ENCODE data around the gene UGT2A3.
"Not testable (repeated sequence)": the region's sequence is repeated elsewhere in the genome, so short reads cannot be mapped to it uniquely, and the experiment has no call there.

The UGT2A3 gene

GRCh38 chr4:68951078-68951805 lies at the start of gene UGT2A3:
Gene UGT2A3 (minus strand): TSS chr4:68951804. CDS start chr4:68951760, 44 bp downstream.
- in situ Hi-C loops (cut with MboI; ENCODE audit: low sequenced_read_pairs), result no loop called here

GRCh38 chr4:68997040-68997439 lies 45.4 kb upstream of the UGT2A3 start:
- in situ Hi-C loops (cut with MboI; ENCODE audit: low sequenced_read_pairs), result no loop called here

- in situ Hi-C loops (cut with MboI; ENCODE audit: low sequenced_read_pairs), result no loop called here
These were observed 43.7 kb upstream of the UGT2A3 start for GRCh38 chr4:68995292-68995691.

GRCh38 chr4:68987007-68987406 lies 35.4 kb upstream of the UGT2A3 start:
- in situ Hi-C loops (cut with MboI; ENCODE audit: low sequenced_read_pairs), result no loop called here

GRCh38 chr4:68985442-68985841 lies 33.8 kb upstream of the UGT2A3 start:
- in situ Hi-C loops (cut with MboI; ENCODE audit: low sequenced_read_pairs), result no loop called here

GRCh38 chr4:68984947-68985346 lies 33.3 kb upstream of the UGT2A3 start:
- in situ Hi-C loops (cut with MboI; ENCODE audit: low sequenced_read_pairs), result no loop called here

GRCh38 chr4:68963374-68963773 lies 11.8 kb upstream of the UGT2A3 start:
- in situ Hi-C loops (cut with MboI; ENCODE audit: low sequenced_read_pairs), result no loop called here

- in situ Hi-C loops (cut with MboI; ENCODE audit: low sequenced_read_pairs), result no loop called here
These were observed 11.3 kb upstream of the UGT2A3 start for GRCh38 chr4:68962868-68963267.

- in situ Hi-C loops (cut with MboI; ENCODE audit: low sequenced_read_pairs), result no loop called here
These were observed 8.9 kb upstream of the UGT2A3 start for GRCh38 chr4:68960294-68961163.

- in situ Hi-C loops (cut with MboI; ENCODE audit: low sequenced_read_pairs), result not testable (repeated sequence)
These were observed 7.5 kb upstream of the UGT2A3 start for GRCh38 chr4:68959085-68959484.

GRCh38 chr4:68954126-68954525 lies 2.5 kb upstream of the UGT2A3 start:
- in situ Hi-C loops (cut with MboI; ENCODE audit: low sequenced_read_pairs), result no loop called here

- in situ Hi-C loops (cut with MboI; ENCODE audit: low sequenced_read_pairs), result no loop called here
These were observed 1.5 kb upstream of the UGT2A3 start for GRCh38 chr4:68953056-68953596.

GRCh38 chr4:68951806-68952585 lies 392 bp upstream of the UGT2A3 start:
- in situ Hi-C loops (cut with MboI; ENCODE audit: low sequenced_read_pairs), result no loop called here

GRCh38 chr4:68950033-68950432 lies 1.6 kb downstream of the UGT2A3 start:
- in situ Hi-C loops (cut with MboI; ENCODE audit: low sequenced_read_pairs), result no loop called here

GRCh38 chr4:68948985-68949384 lies 2.6 kb downstream of the UGT2A3 start:
- in situ Hi-C loops (cut with MboI; ENCODE audit: low sequenced_read_pairs), result no loop called here

- in situ Hi-C loops (cut with MboI; ENCODE audit: low sequenced_read_pairs), result no loop called here
These were observed 3.4 kb downstream of the UGT2A3 start for GRCh38 chr4:68948044-68948743.

- in situ Hi-C loops (cut with MboI; ENCODE audit: low sequenced_read_pairs), result no loop called here
These were observed 22.4 kb downstream of the UGT2A3 start for GRCh38 chr4:68929076-68929737.

- in situ Hi-C loops (cut with MboI; ENCODE audit: low sequenced_read_pairs), result no loop called here
These were observed 24.4 kb downstream of the UGT2A3 start for GRCh38 chr4:68927165-68927564.

GRCh38 chr4:68922202-68922601 lies 29.4 kb downstream of the UGT2A3 start:
- in situ Hi-C loops (cut with MboI; ENCODE audit: low sequenced_read_pairs), result not testable (repeated sequence)

GRCh38 chr4:68921051-68921450 lies 30.6 kb downstream of the UGT2A3 start:
- in situ Hi-C loops (cut with MboI; ENCODE audit: low sequenced_read_pairs), result no loop called here
